ENCODE data around the gene BATF3.

DNA sequence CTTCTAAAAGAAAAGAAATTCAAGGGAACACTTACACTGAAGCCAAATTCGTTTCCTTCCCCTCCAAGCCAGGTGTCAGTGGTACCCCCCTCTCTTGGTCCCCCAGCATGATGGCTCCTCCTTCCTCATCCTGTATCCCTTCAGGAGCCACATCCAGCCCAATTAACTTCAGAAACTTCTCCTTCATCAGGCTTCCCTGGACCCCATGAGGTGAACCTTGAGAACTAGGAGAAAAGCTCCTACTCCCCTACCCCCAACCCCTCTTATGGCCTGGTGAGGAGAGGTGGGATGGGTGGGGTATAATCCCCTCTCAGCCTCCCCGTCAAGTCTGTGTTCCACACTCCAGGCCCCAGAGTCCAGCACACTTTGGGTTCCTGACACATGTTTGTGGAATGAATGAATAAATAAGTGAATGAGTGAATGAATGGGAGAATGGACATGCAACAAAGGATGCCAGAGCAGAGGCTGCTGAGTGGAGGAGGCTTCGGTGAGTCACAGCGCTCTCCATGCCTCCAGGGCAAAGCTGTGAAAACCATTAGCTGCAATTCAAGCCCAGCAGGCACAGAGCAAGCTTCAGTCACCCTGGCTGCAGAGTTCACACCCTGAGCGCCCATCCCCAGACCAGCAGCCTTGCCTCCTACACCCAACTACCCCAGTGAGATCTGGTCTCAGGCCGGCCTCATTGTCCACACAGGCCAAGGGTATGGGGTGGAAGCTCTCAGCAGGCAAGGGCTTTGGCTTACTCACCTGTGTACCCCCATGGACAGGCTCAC lies 43.8 kb downstream of the BATF3 start:
- TF ChIP-seq EP300 (IDR thresholded peaks at IDR 0.05), result no peak
- TF ChIP-seq, protein P1, sequence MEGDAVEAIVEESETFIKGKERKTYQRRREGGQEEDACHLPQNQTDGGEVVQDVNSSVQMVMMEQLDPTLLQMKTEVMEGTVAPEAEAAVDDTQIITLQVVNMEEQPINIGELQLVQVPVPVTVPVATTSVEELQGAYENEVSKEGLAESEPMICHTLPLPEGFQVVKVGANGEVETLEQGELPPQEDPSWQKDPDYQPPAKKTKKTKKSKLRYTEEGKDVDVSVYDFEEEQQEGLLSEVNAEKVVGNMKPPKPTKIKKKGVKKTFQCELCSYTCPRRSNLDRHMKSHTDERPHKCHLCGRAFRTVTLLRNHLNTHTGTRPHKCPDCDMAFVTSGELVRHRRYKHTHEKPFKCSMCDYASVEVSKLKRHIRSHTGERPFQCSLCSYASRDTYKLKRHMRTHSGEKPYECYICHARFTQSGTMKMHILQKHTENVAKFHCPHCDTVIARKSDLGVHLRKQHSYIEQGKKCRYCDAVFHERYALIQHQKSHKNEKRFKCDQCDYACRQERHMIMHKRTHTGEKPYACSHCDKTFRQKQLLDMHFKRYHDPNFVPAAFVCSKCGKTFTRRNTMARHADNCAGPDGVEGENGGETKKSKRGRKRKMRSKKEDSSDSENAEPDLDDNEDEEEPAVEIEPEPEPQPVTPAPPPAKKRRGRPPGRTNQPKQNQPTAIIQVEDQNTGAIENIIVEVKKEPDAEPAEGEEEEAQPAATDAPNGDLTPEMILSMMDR (IDR thresholded peaks at IDR 0.05), result no peak
